IPS-11a (cell line): ENCODE results near the gene FANCC.

Source experiments
- H3K4me3 ChIP-seq: one replicate; pipeline ENCODE4 v1.5.1; 2013; ENCODE audit warnings: low read depth, low read length, control low read depth

Gene FANCC

DNA sequence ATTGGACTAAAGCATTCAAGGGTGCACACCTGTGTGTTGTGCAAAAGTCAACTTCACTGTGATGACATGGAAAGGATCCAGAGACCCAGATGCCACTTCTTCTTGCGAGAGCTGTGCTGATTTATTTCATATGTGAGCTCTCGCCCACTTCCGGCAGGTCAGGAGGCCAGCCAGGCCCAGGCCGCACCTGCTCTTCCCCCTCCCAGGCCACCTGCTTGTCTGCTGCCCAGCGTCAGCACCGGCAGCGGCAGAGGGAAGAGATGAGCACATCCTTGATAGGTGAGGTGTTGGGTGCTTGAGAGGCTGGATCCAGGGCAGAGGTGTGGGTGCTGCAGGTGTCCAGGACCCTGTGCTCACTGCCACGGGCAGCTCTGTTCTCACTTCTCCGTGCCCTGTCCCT, 242.9 kb downstream of the FANCC start:
- H3K4me3 ChIP-seq, result no peak overlapping the region

DNA sequence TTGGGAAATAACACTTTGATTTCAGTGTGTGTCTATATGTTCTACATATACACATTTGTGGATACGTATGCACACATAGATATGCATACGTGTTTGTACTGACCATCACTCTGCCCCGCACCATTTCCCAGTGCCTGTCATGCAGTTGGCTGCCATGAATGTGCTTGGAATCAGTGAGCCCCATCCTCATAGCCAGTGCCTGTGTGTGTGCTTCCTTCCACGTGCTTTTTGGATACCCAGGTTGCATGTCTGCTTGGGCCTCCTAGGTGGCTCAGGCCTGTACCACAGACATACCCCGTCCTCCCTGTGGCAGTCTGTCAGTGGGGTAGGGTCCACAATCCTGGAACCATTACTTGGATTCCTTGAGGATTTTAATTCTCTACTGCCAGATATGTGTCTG, 243.6 kb downstream of the FANCC start:
- no peak overlapping the region for H3K4me3 ChIP-seq

DNA sequence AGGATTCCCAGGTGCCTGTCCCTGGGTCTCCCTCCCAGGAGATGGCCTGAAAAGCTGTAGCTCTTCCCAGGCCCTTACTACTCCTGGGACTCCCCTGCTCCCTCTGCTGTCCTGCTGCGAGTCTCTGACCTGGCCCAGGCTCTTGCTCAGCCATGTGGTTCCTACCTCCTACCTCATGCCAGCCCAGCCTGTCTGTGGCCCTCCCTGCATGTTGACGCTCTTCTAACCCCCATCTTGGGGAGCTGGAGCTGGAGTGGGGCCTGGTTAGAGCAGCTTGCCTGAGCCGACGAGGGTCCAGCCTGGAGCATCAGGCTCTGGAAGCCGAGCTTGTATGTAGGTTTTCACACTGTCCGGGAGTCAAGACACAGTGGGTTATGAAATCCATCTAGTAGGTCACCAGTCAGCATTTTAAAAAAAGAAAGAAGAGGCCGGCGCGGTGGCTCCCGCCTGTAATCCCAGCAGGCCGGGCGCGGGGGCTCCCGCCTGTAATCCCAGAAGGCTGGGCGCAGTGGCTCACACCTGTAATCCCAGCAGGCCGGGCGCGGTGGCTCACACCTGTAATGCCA, 244.4 kb downstream of the FANCC start:
- H3K4me3 ChIP-seq, result no peak overlapping the region

DNA sequence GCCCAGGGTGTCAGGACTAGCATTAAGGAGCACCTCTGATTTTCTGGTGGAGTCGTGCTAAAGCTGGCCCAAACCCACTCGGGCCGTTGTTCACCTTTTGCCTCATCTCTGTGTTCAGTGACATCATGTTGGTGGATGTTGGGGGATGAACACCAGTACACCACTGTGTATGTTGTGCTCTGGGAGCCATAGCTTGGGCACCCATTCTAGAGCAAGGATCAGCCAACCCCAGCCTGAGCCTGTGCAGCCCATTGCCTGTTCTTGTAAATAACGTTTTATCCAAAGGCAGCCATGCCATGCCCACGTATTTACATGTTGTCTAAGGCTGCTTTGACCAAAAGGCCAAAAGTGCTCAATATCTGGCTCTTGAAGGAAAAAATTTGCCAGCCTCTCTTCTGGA, 245.6 kb downstream of the FANCC start:
- no peak overlapping the region for H3K4me3 ChIP-seq

DNA sequence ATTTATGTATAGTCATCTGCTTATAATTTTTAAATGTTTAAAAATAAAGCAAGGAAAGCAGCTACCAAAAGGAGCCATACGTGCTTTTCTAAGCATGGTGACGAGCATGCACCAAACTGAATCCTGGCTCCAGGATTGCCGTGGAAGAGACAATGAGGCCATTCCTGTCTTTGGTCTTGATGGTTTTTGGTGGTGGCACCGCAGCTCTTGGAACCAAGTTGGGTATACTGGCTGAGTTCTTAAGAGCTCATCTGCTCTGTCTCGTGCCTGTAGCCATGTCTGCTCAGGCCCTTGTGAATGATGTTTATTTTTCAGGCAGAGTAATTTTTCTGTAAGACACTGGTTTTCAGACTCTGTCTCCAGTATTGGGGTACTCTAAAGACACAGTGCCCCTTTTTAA, 246.1 kb downstream of the FANCC start:
- H3K4me3 ChIP-seq, result no peak overlapping the region

DNA sequence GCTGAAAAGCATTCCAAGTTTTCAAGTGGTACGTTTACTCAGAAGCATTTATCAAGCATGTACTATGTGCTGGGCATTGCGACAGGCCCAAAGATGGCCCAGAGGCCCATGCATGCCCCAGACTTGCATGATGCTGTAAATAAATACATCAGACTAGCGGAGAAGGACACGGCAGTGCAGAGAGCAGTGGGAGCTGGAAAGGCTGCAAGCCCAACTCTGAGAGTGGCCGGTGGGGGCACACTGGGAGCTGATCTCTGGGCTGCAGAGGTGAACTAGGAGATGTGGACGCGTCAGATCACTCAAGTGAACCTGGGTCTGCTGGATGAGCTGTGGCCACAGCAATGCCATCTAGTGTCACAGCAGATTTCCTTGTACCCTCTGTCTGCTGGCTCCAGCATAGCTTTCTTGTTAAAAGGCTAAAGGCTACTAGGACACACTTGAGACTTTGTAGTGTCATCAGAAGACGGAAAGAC, 246.9 kb downstream of the FANCC start:
- no peak overlapping the region for H3K4me3 ChIP-seq

DNA sequence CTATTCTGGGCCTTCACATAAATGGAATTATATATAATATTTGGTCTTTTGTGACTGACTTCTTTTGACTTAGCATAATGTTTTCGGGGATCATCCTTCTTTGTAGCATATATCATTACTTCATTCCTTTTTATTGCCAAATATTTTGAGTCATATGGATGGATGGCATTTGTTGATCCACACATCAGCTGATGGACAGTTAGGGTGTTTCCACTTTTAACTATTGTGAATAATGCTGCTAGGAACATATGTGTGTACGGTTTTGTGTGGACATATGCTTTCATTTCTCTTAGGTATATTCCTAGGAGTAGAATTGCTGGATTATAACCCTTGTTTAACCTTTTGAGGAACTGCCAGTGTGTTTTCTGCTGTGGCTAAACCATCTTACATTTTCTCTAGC, 249.6 kb downstream of the FANCC start:
- H3K4me3 ChIP-seq, result no peak overlapping the region

DNA sequence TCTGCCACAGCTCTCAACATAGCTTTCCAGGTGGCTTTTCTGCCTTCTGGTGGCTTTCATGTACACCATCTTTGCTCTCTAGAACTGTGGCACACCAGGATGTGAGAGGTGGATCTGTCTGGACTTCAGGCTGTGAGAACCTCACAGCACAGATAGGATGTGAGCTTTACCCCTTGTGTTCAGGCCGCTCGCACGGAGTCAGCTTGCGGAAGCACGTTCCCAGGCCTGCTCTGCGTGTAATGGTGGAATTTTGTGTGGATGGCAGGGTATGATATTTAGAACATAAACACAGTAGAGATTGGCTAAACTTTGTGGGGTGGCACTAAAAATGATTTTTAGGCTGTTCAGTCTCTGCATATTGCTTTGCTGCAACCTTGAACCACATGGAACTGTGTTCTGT, 250.5 kb downstream of the FANCC start:
- H3K4me3 ChIP-seq, result no peak overlapping the region

DNA sequence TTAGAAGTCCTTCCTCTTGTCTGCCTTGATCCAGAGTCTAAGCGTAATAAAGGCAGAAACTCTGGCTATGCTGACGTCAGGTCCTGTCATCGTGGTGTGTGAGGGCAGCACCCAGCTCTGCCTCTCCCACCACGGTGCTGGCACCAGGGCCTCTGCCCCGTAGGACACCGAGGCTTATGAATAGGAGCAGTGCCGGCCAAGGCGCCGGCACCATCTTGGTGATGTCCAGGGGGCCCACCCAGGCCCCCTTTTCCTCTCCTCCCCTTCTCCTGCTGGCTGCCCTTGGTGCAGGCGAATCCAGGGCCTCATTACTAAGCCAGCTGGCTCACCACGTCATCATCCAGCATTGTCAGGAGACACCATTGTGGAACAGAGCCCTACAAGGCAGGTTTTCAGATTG, 252.3 kb downstream of the FANCC start:
- no peak overlapping the region for H3K4me3 ChIP-seq

DNA sequence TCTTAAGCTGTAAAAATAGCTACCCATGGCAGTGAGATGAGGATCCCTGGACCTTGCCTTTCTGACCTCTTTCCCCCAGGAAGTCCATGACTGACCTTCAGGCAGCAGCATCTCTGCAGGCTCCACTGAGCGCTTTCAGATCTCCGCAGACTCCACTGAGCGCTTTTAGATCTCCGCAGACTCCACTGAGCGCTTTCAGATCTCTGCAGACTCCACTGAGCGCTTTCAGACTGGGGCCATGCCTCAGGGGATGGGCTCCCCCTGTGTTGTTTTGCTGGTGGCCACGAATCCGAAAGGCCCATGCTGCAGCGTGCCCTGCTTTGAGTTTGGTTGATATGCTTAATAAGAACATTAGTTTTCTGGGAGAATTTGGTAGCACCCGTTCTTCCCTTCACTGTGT, 254.2 kb downstream of the FANCC start:
- no peak overlapping the region for H3K4me3 ChIP-seq

DNA sequence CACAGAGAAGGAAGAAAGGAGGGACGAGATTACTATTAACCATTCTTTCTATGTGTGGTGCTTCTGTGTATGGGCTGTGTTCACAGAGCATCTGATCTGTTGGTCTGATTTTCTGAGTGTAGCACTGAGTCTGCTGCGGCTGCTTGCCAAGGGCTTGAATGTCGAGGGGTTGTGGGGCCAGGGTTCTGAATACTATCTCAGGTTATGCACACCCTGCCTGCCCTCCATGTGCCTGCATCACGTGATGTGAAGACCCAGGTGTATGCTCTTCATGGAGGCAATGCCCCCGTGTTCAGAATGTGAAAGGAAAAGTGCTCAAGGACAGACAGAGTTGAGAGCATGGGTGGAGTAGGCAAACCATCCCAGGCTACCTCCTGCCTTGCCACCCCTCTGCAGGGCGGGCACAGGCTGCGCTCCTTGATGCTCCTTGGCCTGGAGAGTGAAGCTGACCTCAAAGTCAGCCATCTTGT, 254.9 kb downstream of the FANCC start:
- no peak overlapping the region for H3K4me3 ChIP-seq

DNA sequence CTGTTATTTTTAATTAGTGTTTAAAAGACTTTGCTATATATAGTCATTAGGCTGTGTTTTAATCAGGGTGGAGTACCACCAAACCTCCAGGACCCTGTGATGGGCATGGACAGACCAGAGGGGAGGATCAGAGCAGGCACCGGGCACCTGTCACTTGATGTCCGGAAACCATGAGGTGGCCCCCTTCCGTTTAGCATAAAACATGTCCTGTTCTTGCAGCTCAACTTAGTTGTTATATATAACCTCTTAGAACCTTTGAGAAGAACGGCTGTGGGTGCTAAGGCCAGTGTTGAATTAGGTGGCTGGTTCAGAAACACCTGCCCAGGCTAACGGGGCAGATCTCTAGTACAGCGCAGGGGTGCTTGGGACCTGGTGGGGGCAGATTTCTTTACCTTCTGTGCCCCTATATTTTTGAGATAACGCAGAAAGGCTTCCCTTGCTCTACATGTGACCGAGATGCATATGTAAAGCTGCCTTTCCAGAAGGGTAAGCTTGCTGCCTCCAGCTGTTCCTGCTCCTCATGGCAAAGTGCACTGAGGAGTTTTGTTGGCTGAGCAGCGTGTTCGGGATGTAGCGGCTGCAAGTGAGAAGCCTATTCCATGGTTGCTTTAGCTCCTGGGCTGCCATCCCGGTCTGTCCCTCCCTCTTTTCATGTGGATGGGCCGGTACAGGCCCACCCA, 255.5 kb downstream of the FANCC start:
- H3K4me3 ChIP-seq, result no peak overlapping the region

DNA sequence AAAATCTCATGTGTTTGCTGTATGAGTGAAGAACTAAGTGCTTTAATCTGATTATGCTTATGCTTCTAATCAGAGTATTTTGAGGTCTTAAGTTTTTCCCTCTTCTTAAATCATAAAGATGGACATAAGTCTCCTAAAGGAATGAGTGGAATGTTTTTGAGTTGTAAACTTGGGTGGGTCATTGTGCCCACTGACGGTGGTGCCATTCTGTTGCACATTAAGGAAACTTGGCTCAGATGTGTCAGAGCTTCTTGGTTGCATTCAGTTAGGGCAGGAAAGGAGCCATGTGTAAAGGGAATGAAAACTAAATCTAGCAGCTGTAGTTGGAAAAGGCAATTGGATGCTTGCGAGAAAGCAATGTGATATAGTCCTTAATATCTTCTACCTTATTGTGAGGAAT, 256.6 kb downstream of the FANCC start:
- no peak overlapping the region for H3K4me3 ChIP-seq

DNA sequence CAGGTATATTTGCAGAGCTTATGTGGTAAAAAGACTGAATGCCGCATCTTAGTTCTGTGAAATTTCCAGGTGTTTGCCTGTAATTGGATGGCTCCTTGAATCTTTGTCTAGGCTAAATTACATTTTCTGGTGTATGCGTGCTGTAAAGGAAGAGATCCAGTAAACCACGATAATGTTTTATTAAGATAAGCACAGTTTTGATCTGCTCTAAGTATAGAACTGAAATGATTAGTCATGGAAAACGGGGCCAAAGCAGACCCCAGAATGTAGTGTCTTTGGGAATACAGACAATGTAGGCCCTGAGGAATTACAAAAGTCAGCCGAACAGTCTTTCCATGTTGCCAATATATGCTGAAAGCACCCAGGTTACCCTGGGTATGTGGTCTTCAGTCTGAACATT, 257.3 kb downstream of the FANCC start:
- H3K4me3 ChIP-seq, result no peak overlapping the region

DNA sequence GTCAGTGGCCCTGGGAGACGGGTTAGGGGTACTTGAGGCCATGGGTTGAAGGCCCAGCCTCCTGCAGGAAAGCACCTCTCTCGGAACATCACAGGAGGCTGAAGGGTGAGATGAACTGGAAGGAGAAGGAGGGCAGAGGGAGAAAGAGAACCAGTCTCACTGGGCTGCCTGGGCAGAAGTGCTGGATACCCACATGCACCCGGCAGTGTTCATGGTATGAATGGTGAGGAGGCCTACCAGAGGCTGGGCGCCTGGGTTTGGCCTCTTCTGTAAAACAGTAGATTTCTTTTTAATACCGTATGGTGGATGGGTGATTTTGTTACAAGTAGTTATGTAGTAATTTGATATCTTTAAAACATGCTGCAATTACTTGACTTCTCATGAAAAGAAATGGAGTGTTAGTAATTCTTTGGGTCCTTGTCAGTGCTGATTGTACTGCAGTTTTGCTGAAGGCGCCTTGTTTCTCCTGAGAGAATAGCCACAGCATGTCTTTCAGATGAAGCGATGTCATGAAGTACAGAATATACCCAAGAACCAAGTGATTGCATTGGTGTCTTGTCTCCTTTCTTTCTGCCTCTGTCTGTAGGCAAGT, 258.6 kb downstream of the FANCC start:
- no peak overlapping the region for H3K4me3 ChIP-seq

DNA sequence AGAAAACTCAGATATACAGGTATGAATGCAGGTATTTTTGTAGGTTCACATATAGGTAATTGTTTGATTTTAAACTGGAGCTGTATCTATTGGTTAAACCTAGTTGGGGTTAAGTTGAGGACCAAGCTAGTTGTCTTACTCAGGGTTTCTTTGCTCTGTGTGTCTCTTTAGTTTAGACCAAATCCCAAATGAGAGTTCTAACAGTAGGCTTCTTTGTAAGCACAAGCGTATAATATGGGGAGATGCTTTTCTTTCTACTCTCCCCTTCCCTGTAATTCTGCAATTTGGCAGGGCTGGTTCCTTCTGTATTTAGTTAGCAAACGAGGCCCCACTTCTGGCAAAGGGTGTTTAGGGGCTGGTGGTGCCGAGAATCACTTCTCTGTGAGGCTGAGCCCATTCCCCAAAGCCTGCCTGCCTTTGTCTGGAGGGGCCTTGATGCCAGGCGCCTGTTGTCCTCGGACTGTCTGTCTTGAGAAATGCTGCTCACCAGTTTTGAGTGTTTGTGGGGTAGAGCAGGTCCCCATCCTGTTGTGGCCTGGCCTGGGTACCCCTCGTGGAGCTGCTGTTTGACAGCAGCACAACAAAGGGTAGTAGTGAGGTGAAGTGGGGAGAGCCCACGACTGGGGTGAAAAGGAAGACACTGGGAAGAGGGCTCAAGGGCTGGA, 259.3 kb downstream of the FANCC start:
- H3K4me3 ChIP-seq, result no peak overlapping the region

DNA sequence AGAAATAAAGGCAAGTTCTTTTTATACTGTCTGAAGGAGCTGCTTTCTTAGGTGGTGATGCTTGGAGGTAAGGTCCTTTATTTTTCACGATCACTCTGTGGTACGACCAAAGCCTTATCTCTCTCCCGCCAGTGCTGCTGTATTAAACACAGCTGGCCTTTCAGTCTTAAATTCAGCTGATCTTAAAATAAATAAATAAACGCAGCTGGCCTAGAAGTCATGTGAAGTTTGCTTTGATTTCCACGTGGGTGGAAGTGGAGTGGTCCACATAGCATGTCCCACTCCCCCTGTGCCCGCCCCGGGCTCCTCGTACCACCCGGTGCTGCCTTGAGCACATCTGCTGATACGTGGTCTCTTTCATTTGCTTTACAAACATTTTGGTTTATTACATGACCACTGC, 260.4 kb downstream of the FANCC start:
- no peak overlapping the region for H3K4me3 ChIP-seq

DNA sequence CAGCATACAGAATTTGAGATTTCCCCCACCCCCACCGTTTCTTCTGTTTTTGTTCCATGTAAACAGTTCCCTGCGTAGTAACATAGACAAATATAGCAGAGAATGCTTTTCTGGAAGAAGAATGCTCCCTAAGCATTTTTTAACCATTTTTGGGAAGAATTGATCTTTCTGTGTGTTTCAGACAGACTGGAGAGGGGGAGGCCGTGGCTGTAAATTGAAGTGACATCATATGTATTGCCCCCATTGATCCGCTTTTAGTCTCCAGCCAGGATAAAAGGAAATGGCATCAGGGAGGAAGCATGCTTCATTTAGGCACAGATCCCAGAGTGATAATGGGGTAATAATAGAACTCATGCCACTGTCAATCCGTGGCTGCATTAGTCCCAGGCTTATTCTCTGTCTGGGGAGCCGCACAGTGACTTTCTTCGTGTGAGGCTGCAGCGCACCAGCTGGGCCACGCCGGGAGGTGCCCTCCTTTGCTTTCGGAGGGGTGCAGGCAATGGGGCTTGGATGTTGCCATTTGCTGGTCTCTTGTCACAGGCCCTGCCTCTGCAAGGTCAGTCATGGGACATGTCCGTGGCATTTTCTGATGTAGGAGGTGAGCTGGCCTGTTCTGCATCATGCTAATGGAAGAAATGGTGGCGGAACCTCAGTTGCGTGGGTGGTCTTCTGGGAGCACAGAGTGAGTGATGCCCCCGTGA, 261.5 kb downstream of the FANCC start:
- no peak overlapping the region for H3K4me3 ChIP-seq

DNA sequence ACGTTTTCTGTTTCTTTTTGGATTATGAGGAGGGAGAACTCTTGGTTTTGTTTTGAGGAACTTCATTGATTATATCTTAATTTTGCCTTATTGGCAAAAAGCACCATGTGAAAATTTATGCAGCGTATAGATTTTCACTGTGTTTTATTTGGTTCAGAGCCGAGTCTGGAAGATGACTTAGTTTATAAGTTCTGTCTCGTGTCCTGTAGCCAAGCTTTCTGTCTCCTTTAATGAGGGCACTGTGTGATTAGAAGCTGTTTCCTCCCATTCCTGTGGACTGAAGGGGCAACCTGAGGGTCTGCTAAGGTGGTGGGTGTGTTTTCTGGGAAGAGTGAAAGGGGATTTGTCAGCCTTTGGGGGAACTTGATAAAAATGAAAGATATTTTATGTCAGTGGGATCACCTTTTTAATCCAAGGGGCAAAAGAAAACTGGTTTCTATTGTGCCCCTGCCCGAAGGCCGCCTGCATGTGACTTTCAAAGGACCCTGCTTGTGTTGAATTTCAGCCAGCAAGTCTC, 262.1 kb downstream of the FANCC start:
- no peak overlapping the region for H3K4me3 ChIP-seq

DNA sequence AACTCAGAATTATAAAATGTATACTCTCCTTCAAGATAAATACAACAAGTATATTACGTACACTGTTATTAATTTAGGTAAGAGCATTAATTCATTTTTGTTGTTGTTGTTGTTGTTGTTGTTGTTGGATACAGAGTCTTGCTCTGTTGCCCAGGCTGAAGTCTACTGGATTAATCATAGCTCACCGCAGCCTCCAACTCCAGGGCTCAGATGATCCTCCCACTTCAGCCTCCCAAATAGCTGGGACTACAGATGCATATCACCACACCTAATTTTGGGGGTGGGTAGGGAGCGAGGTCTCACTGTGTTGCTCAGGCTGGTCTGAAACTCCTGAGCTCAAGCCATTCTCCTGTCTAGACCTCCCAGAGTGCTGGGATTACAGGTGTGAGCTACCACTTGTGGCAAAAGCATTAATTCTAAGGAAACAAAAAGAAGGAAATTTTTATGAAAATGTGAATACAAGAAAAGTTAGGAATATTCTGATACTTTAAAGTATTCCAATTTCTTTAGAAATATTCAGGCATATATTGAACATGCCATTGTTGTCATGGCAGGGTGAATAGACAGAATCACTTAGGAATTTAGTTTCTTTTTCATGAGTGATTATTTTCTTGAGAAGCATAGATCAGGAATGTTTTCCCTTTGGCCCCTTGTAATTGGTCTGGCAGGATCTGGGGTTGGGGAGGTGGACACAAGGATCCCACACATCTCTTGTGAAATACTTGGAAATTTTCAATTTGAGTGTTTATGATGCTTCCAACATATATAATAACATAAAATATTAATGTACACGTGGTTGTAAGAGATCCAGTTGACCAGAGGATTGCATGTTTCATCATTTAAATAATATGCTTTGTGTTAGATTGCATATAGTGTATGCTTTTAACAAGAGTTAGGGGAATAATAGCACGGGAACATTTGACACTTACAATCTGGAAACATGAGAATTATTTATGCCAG, 263.6 kb downstream of the FANCC start:
- no peak overlapping the region for H3K4me3 ChIP-seq
